ENCODE measurements around the gene DNAJC11.
"Not testable (repeated sequence)": the region's sequence is repeated elsewhere in the genome, so short reads cannot be mapped to it uniquely, and the experiment has no call there.

Gene DNAJC11

DNA sequence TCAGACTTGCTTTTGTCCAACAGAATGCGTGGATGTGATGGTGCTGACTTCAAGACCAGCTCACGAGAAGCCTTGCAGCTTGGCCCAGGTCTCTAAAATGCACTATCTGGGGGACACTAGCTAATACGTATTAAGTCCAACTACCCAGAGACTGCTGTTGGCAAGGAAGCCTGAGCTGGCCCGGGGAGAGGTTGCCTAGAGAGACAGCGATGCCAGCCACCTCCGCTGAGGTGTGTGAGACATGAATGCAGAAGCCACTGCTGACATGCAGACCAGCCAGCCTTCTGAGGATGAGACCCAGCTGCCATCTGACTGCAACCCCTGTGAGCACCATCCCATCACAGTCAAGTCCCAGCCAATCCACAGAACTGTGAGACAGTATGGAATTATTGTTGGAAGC, 44.5 kb downstream of the DNAJC11 start:
- peaks cover 6% of the 10 kb centered on the region for H3K36me3 Mint-ChIP-seq (ENCODE audit: insufficient read depth)
- DNase-seq, result no peak
- ATAC-seq (replicated peaks), result no peak

DNA sequence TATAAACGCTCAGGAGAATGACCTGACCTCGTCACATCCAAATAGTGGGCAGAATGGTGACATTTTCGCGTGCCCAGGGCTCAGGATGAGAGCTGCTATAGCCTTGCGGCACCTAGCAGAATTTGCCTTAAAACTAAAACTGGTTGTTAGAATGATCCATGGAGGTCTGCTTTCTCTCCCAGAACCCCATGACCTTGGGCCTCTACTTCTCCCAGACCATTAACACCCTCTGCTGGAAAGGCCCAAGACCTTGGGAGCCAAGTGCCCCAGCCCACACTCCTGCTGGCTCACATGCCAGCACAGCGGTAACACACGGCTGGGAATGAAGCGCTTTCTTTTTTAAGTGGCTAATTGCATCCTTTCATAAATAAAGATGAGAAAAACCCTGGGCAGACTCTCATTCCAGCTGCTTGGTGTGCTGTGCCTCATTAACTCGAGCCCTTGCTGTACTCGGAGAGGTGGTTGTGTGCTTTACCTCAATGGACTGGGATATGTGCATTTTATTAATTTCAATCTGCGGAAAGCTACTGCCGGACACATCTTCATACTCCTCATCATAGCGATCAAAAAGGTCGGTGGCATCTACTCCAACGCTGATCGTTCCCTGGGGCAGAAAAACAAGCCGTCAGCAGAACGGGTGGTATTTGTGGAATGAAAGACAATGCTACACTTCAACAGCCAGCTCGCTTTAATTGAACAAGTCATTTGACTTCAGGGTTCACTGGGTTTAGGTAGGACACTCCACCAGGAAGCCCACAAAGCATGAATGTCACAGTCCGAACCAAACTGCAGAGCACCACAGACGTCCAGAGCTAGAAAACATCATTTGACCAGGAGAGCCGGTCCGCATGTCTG, 48.0 kb downstream of the DNAJC11 start:
- Mint-ChIP-seq H3K36me3 (ENCODE audit: insufficient read depth) (peaks cover 16% of the 10 kb centered on the region), H3K27me3 (no peaks in the 10 kb centered on the region), H3K4me3 (no peak overlapping the region), H3K27ac (no peak overlapping the region), H3K4me1 (ENCODE audit: low read depth in 2 of 2) (no peaks in the 10 kb centered on the region), H3K9me3 (no peaks in the 10 kb centered on the region)
- DNase-seq (no peak), ATAC-seq (replicated peaks) (no peak)

More for the DNA sequence above, 44.5 kb downstream of the DNAJC11 start:
- no peak overlapping the region for H3K4me3 Mint-ChIP-seq
- no peaks in the 10 kb centered on the region for H3K27me3 Mint-ChIP-seq
- H3K4me1 Mint-ChIP-seq (ENCODE audit: low read depth in 2 of 2), result peaks cover 0 to 5% of the 10 kb centered on the region in 2 donors
- H3K27ac Mint-ChIP-seq, result no peak overlapping the region
- H3K9me3 Mint-ChIP-seq, result no peaks in the 10 kb centered on the region

DNA sequence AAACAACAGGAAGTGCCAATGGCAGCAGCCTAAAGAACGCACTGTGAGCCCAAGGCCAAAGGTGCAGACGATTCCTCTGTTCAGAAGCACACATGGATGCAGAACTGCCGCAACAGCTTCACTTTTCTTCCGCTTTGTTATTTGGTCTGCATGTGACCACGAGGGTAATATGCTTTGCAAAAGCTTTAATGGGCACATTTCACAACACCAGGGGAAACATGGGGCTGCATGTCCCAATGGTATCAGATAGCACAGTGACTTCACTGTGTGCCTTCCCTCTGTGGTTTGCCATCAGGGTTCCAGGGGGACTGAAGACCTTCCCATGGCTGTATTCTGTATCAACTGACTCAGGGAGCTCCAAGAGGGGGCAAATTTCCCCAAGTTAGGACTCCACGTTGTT, 48.6 kb downstream of the DNAJC11 start:
- Mint-ChIP-seq H3K27me3 (no peaks in the 10 kb centered on the region), H3K27ac (no peak overlapping the region), H3K4me3 (no peak overlapping the region), H3K4me1 (ENCODE audit: low read depth in 2 of 2) (no peaks in the 10 kb centered on the region), H3K9me3 (no peaks in the 10 kb centered on the region), H3K36me3 (ENCODE audit: insufficient read depth) (peaks cover 16% of the 10 kb centered on the region)
- DNase-seq (no peak), ATAC-seq (replicated peaks) (no peak)

DNA sequence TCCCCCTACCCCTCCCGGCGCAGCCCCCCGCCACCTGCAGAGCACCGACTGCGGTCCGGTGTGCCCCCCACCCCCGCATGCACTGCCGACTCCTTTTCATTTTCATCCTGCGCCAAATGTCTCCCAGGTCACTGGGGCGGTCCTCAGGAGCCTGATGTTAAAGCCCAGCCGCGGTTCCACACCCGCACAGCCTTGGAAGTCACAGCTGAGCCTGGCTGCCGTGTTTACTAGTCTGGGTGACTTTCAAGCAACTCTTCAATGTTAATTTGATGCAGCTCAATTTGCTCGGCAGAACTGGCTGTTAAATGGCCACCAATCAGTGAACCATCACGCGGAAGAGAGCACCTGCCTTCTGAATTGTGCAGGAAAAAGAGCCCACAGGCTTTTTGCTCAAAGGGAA, 49.7 kb downstream of the DNAJC11 start:
- no peaks in the 10 kb centered on the region for H3K9me3 Mint-ChIP-seq
- no peak for DNase-seq
- ATAC-seq (replicated peaks), result no peak
- H3K4me3 Mint-ChIP-seq, result no peak overlapping the region
- peaks cover 16% of the 10 kb centered on the region for H3K36me3 Mint-ChIP-seq (ENCODE audit: insufficient read depth)
- peak overlapping the region in 1 of 2 donors; percentile 8 for H3K27ac Mint-ChIP-seq
- no peaks in the 10 kb centered on the region for H3K27me3 Mint-ChIP-seq
- H3K4me1 Mint-ChIP-seq (ENCODE audit: low read depth in 2 of 2), result no peaks in the 10 kb centered on the region

DNA sequence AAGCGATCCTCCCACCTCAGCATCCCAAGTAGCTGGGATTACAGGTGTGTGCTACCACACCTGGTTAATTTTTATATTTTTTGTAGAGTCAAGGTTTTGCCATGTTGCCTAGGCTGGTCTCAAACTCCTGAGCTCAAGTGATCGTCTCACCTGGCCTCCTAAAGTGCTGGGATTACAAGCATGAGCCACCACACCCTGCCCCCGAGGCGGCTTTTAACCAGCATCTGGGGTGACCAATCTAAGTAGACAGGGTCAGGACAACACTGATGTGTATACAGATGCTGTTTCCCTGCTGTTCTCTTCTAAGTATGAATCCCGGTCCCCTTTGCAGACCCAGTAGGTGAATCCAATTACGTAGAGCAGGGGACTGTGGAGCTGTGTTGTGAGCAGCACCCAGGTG, 53.1 kb downstream of the DNAJC11 start:
- ATAC-seq (replicated peaks), result no peak
- Mint-ChIP-seq H3K4me1 (ENCODE audit: low read depth in 2 of 2) (peaks cover 0 to 2% of the 10 kb centered on the region in 2 donors), H3K4me3 (no peak overlapping the region), H3K9me3 (no peaks in the 10 kb centered on the region), H3K27me3 (no peaks in the 10 kb centered on the region), H3K27ac (no peak overlapping the region), H3K36me3 (ENCODE audit: insufficient read depth) (peaks cover 11% of the 10 kb centered on the region)
- no peak for DNase-seq

DNA sequence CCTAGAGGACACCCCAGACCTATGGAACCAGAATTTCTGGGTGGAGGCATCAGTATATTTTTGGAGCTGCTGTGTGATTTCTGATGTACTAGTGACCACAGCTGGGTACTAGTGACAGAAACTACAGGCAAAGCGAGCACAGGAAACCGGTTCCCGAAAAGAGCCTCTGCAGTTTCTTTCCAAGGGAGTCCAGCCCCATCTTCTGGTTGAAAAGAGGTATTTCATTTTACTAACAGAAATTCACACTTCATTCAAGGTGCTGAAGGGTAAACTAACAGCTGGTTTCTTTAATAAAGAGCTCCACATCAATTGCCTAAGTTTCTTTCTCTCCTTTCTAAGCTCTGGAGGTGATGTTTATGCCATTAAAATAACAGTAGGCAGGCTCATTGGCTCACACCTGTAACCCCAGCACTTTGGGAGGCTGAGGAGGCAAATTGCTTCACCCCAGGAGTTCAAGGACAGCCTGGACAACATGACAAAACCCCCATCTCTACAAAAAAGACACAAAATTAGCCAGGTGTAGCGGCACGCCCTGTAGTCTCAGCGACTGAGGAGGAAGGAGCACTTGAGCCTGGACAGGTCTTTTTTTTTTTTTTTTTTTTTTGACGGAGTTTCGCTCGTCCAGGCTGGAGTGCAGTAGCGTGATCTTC, 55.0 kb downstream of the DNAJC11 start:
- H3K27me3 Mint-ChIP-seq, result no peaks in the 10 kb centered on the region
- peaks cover 12% of the 10 kb centered on the region for H3K36me3 Mint-ChIP-seq (ENCODE audit: insufficient read depth)
- peak; percentile 8 to 30 (median 21) for DNase-seq
- H3K27ac Mint-ChIP-seq, result no peak overlapping the region
- peaks cover 0 to 2% of the 10 kb centered on the region in 2 donors for H3K4me1 Mint-ChIP-seq (ENCODE audit: low read depth in 2 of 2)
- ATAC-seq (replicated peaks), result peak; percentile 41
- H3K9me3 Mint-ChIP-seq, result no peaks in the 10 kb centered on the region
- H3K4me3 Mint-ChIP-seq, result no peak overlapping the region

DNA sequence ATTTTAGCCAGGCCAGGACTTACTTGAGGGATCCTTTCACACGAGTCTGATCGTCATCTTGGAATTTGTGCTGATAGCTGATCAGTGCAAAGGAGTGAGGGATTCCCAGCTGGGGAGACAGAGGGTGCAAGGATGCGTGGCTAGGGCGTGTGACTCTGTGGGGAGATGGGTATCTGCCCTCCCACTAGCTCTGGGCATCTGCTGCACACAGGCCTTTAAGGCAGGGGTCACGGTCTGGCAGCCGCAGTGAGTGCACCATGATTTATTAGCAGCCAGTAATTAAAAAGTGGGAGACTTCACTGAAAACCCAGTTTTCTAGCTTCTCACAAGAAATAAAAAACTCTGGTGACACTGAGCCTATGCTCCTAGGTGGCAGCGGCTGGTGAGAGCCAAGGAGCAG, 56.6 kb downstream of the DNAJC11 start:
- Mint-ChIP-seq H3K4me1 (ENCODE audit: low read depth in 2 of 2) (peaks cover 0 to 2% of the 10 kb centered on the region in 2 donors), H3K36me3 (ENCODE audit: insufficient read depth) (peaks cover 11% of the 10 kb centered on the region), H3K27me3 (no peaks in the 10 kb centered on the region), H3K27ac (no peak overlapping the region), H3K4me3 (no peak overlapping the region), H3K9me3 (no peaks in the 10 kb centered on the region)
- ATAC-seq (replicated peaks) (no peak), DNase-seq (no peak)

DNA sequence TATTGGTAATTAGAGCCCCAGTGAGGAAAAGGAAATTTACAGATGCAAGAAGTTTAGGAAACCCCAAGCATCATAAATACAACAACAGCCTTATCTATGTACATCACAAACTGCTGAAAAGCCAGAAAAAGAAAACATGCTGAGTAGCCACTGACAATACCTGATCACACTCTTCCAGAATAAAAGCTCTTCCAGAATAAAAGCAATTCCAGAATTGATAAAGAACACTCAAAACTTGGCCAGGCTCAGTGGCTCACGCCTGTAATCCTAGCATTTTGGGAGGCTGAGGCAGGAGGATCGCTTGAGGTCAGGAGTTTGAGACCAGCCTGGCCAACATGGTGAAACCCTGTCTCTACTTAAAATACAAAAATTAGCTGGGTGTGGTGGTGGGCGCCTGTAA, 60.7 kb downstream of the DNAJC11 start:
- H3K36me3 Mint-ChIP-seq (ENCODE audit: insufficient read depth), result peaks cover 34% of the 10 kb centered on the region
- H3K4me3 Mint-ChIP-seq; DNase-seq; H3K27me3 Mint-ChIP-seq; H3K27ac Mint-ChIP-seq; H3K9me3 Mint-ChIP-seq; H3K4me1 Mint-ChIP-seq (ENCODE audit: low read depth in 2 of 2); ATAC-seq (replicated peaks): not testable (repeated sequence)

DNA sequence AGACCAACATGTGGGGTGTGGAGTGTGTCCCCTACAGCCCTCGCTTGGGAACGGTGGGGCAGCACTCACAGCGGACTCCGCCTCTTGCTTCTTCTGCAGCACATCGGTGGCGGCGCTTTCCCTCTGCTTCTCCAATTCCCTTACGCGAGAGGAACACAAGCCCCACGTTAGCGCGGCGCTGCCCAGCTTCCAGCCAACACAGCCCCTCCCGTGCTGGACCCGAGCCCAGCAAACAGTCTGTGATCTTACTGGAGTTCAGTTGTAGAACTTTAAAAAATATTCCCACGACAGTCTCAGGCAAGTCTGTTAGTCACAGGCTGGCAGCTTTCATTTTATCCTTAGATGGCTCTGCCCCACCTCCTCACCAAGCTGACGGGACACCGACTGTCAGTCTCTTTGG, 63.4 kb downstream of the DNAJC11 start:
- Mint-ChIP-seq H3K27ac (no peak overlapping the region), H3K9me3 (no peaks in the 10 kb centered on the region), H3K4me3 (no peak overlapping the region), H3K27me3 (no peaks in the 10 kb centered on the region), H3K4me1 (ENCODE audit: low read depth in 2 of 2) (no peaks in the 10 kb centered on the region), H3K36me3 (ENCODE audit: insufficient read depth) (peaks cover 57% of the 10 kb centered on the region)
- no peak for ATAC-seq (replicated peaks)
- DNase-seq, result no peak

DNA sequence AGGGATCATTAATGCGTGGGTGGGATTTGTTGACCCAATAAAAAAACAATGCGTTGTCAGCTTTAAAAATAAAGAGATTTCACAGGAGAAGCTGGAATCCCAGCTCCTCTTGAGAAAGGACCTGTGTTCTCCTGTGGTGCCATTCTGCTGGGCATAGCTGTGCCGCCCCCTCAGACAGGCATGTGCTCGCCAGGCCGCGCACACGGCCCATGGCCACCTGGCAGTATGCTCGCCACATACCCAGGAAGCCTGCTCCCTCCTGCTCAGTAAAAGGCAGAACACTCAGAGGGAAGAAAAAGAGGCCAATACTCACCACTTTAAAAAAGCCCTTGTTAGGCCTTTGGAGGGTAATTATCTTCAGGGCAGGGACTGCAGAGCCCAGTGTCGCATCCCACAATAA, 63.8 kb downstream of the DNAJC11 start:
- no peak for ATAC-seq (replicated peaks)
- peaks cover 58% of the 10 kb centered on the region for H3K36me3 Mint-ChIP-seq (ENCODE audit: insufficient read depth)
- no peak for DNase-seq
- no peaks in the 10 kb centered on the region for H3K9me3 Mint-ChIP-seq
- H3K4me1 Mint-ChIP-seq (ENCODE audit: low read depth in 2 of 2), result no peaks in the 10 kb centered on the region
- H3K27me3 Mint-ChIP-seq, result no peaks in the 10 kb centered on the region
- no peak overlapping the region for H3K4me3 Mint-ChIP-seq
- H3K27ac Mint-ChIP-seq, result no peak overlapping the region

DNA sequence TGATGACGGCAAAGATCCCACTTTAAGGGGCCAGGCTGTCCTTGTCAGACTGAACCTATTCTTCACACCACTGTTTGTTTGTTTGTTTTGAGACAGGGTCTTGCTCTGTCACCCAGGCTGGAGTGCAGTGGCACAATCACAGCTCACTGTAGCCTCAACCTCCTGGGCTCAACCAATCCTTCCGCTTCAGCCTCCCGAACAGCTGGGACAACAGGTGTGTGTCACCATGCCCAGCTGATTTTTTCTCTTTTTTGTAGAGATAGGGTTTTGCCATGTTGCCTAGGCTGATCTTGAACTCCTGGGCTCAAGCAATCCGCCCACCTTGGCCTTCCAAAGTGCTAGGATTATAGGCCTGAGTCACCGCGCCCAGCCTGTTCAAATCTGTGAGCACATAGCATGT, 64.8 kb downstream of the DNAJC11 start:
- H3K27ac Mint-ChIP-seq, result peak overlapping the region in 1 of 2 donors; percentile 35
- peaks cover 64% of the 10 kb centered on the region for H3K36me3 Mint-ChIP-seq (ENCODE audit: insufficient read depth)

DNA sequence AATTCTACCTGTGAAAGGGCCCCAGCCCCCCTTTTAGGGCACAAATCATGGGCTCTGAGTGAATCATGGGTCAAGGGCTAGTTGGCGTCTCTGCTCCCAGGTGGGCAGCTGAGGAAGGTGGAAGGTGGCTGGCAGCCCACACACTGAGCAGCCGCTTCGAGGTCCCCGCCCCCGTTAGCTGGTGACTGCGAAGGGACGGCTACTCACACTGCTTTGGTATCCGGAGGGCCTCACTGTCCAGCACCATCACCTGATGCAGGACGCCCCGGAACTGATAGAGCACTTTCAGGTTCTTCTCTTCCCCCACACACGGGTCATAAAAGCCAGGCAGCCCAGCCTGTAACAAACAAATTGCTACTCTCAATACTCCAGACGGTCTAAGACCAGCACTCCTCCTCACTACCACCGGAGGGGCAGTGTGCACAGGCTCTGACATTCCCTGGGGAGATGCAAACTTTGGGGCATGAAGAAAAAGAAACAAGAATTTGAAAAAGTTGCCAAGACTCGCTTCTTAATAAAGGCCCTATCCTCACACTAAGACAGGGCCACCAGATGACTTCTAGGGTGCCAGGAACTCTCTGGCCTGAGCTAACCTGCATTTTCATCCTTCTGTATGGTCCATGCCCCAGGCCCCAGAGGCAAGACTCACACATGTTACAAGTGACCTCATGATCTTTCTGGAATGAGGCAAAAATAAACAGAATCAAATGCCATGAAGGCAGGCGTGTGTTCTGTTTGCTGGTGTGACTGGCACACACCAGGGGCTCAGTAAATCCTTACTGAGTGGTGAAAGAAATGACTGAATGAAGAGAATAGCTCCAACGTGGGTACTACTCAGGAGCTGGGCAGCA, 65.5 kb downstream of the DNAJC11 start:
- Mint-ChIP-seq H3K36me3 (ENCODE audit: insufficient read depth) (peaks cover 65% of the 10 kb centered on the region), H3K9me3 (no peaks in the 10 kb centered on the region), H3K4me1 (ENCODE audit: low read depth in 2 of 2) (no peaks in the 10 kb centered on the region), H3K27me3 (no peaks in the 10 kb centered on the region), H3K4me3 (no peak overlapping the region), H3K27ac (peak overlapping the region in 1 of 2 donors; percentile 35)
- no peak for ATAC-seq (replicated peaks)
- DNase-seq, result no peak

More for the DNA sequence above, 64.8 kb downstream of the DNAJC11 start:
- not testable (repeated sequence) for H3K4me1 Mint-ChIP-seq (ENCODE audit: low read depth in 2 of 2); H3K27me3 Mint-ChIP-seq; H3K4me3 Mint-ChIP-seq; ATAC-seq (replicated peaks); H3K9me3 Mint-ChIP-seq; DNase-seq

DNA sequence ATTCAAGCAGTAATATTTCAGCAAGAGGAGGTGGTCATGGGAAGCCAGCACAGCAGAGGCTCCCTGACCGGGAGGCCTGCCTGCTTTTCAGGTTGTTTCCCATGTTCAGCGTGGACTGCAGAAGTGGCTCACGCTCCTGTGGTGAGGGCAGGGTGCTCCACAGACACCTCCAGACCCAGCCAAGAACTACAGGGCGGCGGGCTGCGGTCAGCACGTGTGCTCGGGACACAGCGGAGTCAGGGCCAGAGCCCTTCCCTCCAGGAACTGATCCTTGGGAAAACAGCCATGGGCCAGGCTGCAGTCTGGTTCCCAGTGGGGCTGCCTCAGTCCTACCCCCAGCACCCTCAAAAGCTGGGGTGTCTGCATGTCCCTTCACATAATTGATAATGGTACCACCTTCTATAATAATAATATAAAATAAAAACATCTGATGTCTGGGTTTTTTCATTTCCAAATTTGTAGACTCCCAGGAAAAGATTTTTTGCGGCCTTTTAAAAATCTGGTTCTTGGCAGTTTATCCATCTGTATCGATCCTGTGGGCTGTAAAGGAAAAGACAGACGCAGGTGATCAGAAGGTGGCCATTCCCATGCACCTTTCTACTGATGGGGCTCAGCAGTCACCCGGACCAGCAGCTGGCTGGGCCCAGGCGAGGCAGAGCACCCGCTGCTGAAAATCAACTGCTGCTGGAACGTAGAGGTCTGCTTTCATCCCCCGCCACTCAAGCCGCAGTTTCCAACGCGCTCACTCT, 66.3 kb downstream of the DNAJC11 start:
- no peaks in the 10 kb centered on the region for H3K4me1 Mint-ChIP-seq (ENCODE audit: low read depth in 2 of 2)
- no peaks in the 10 kb centered on the region for H3K9me3 Mint-ChIP-seq
- no peak overlapping the region for H3K4me3 Mint-ChIP-seq
- no peaks in the 10 kb centered on the region for H3K27me3 Mint-ChIP-seq
- DNase-seq (no peak), ATAC-seq (replicated peaks) (no peak)
- H3K36me3 Mint-ChIP-seq (ENCODE audit: insufficient read depth), result peaks cover 67% of the 10 kb centered on the region
- H3K27ac Mint-ChIP-seq, result no peak overlapping the region
